ENCODE data around the gene DUOX1. TPM values are rescaled to one million over a fixed set of nuclear protein-coding genes. Genes with fewer than 3 reads are reported as not detected.

DUOX1 gene
- polyA plus RNA-seq, 1 donor, result 2.6 TPM

- Histone ChIP-seq H3K36me3 (ENCODE audit: control insufficient read depth, insufficient read depth, low read length) (no peaks in the 10 kb centered on the region), H3K27me3 (ENCODE audit: control insufficient read depth, insufficient read depth, low read length) (no peaks in the 10 kb centered on the region), H3K4me3 (ENCODE audit: low read length) (peak overlapping the region; percentile 93), H3K4me1 (ENCODE audit: control insufficient read depth, insufficient read depth, low read length) (peaks cover 5% of the 10 kb centered on the region), H3K9me3 (ENCODE audit: control insufficient read depth, low read depth, low read length) (no peaks in the 10 kb centered on the region), H3K27ac (ENCODE audit: low read length) (no peak overlapping the region)
- no CpG with 5 or more reads among the region's 3 CpGs for WGBS (ENCODE audit: insufficient coverage, low lambda C conversion rate)
- no peak for DNase-seq
Observed at GRCh38 chr15:45197512-45197911, 67.7 kb downstream of the DUOX1 start.

DNA sequence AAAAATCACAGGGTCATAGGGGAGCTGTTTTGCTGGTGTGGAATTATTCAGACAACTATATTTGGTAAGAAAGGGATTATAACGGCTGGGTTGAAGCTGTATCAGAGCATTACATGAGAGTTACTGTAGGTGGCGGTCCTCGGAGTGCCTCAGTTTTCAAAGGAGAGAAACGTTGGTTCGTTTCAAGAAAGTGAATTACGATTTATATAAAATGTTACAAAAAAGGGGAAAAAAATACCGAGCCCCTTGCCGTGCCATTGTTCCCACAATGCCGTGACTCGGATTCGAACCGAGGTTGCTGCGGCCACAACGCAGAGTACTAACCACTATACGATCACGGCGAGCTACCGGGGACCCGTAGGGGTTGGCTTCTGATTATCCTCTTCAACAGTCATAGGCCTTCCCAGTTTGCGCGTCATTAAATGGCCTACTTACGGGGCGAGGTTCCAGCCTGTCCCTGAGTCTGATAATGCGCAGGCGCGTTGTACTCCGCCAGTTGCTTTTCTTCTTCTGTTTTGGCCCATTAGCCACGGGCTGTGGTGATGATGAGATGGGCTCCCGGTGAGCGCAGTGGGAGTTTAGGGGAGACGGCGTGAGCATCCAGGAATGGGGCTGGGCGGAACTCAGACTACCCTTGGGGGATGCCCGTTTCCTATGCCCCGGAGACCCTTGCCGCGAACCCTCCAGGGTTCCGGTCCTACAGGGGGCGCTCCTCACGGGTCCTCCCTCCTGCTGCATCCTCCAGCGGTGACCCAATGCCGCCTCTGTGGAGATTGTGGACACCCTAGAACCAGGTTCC is 68.7 kb downstream of the DUOX1 start:
- H3K9me3 ChIP-seq (ENCODE audit: control insufficient read depth, low read depth, low read length), result no peaks in the 10 kb centered on the region
- DNase-seq, result peak; percentile 98

DNA sequence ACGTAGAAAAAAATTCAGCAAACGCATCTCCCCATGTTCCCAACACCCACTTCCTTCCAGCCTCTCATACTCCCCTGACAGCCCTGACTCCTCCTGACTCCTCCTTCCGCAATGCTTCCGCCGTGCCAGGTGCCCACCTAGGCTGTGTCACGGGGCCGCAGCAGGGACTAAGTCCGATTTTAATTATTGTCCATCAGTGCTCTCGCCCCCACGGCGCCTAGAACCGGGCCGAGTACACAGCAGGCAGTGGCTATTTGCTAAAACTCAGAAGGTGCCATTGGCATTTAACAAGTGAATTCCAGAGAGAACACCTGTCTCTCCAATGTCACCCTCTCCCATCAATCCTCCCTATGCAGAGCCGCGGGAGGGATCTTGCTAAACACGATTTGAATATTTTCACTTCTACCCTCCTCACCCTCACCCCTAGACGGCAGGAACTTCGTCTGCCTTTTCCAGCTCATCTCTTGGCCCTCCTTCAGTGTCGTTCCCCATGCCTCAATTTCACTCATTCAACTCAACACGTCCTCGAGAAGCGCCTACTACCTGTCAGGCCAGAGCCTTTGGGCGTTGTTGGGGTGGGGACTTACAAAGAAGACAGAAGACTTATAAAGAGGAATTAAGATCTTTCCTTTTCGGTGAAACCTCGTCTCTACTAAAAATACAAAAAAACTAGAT is 69.5 kb downstream of the DUOX1 start:
- Histone ChIP-seq H3K27ac (ENCODE audit: low read length) (peak overlapping the region; percentile 99), H3K27me3 (ENCODE audit: control insufficient read depth, insufficient read depth, low read length) (no peaks in the 10 kb centered on the region), H3K36me3 (ENCODE audit: control insufficient read depth, insufficient read depth, low read length) (no peaks in the 10 kb centered on the region), H3K9me3 (ENCODE audit: control insufficient read depth, low read depth, low read length) (no peaks in the 10 kb centered on the region), H3K4me1 (ENCODE audit: control insufficient read depth, insufficient read depth, low read length) (peaks cover 5% of the 10 kb centered on the region), H3K4me3 (ENCODE audit: low read length) (peak overlapping the region; percentile 93)
- WGBS (ENCODE audit: insufficient coverage, low lambda C conversion rate), result 0% methylated on average over 1 of the region's 25 CpGs
- DNase-seq, result peak; percentile 67 to 72

More for the DNA sequence above, 68.7 kb downstream of the DUOX1 start:
- no peaks in the 10 kb centered on the region for H3K27me3 ChIP-seq (ENCODE audit: control insufficient read depth, insufficient read depth, low read length)
- H3K4me1 ChIP-seq (ENCODE audit: control insufficient read depth, insufficient read depth, low read length), result peaks cover 5% of the 10 kb centered on the region
- peak overlapping the region; percentile 99 for H3K27ac ChIP-seq (ENCODE audit: low read length)
- no peaks in the 10 kb centered on the region for H3K36me3 ChIP-seq (ENCODE audit: control insufficient read depth, insufficient read depth, low read length)
- no CpG with 5 or more reads among the region's 42 CpGs for WGBS (ENCODE audit: insufficient coverage, low lambda C conversion rate)
- H3K4me3 ChIP-seq (ENCODE audit: low read length), result peak overlapping the region; percentile 93

DNA sequence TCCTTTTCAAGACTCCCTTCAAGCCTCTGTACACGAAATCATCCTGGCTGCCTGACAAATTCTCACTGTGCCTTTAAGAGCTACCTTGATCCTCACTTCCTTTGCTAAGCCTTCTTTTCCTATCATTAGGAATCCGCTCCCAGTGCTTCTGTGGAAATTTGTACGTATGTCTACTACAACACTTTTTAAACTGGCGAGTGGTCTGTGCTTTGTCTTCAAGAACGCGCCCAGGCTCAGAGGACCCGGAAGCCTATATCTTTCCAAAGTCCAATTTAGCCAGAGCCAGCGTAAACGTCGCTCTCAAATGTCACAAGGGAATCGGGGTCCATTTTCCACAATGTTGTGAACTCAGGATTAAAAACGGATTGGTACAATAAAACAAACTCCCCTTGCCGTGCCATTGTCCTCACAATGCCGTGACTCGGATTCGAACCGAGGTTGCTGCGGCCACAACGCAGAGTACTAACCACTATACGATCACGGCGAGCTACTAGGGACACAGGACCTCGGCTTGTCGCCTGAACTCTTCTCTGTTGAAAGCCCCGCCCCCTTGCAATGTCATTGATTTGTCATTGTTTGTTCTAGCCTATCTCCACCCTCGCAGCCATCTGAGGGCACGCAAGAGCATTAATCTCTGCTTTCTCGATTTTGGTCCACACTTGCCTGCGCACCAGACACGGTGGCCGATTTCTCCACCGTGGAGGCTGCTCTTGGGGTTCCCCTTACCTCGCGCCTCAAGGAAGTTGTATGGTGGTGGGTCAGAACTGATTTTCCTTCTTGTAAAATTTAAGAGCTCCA is 70.4 kb downstream of the DUOX1 start:
- H3K4me3 ChIP-seq (ENCODE audit: low read length), result peak overlapping the region; percentile 93
- H3K27ac ChIP-seq (ENCODE audit: low read length), result peak overlapping the region; percentile 99
- no peaks in the 10 kb centered on the region for H3K9me3 ChIP-seq (ENCODE audit: control insufficient read depth, low read depth, low read length)
- H3K36me3 ChIP-seq (ENCODE audit: control insufficient read depth, insufficient read depth, low read length), result no peaks in the 10 kb centered on the region
- H3K4me1 ChIP-seq (ENCODE audit: control insufficient read depth, insufficient read depth, low read length), result peaks cover 9% of the 10 kb centered on the region
- no peaks in the 10 kb centered on the region for H3K27me3 ChIP-seq (ENCODE audit: control insufficient read depth, insufficient read depth, low read length)
- WGBS (ENCODE audit: insufficient coverage, low lambda C conversion rate), result no CpG with 5 or more reads among the region's 34 CpGs
- peak; percentile 97 to 98 for DNase-seq

GRCh38 chr15:45200799-45201556 is 71.2 kb downstream of the DUOX1 start:
- H3K9me3 ChIP-seq (ENCODE audit: control insufficient read depth, low read depth, low read length), result no peaks in the 10 kb centered on the region
- WGBS (ENCODE audit: insufficient coverage, low lambda C conversion rate), result no CpG with 5 or more reads among the region's 34 CpGs

DNA sequence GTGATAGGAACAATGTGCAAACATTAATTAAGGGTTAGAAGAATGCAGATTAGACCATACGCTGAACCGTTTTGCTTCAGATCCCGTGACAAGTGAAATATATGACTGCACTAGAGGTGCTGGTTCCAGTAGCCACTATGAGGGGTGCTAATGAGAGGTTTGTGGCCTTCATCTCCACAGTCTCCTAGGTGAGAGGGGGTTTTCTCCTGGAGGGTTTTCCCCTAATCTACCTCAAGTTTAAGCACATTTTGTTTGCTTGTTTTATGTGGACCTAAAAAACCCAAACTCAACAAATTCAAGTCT is 71.7 kb downstream of the DUOX1 start:
- DNase-seq, result no peak
- Histone ChIP-seq H3K27me3 (ENCODE audit: control insufficient read depth, insufficient read depth, low read length) (no peaks in the 10 kb centered on the region), H3K27ac (ENCODE audit: low read length) (peak overlapping the region; percentile 99), H3K4me1 (ENCODE audit: control insufficient read depth, insufficient read depth, low read length) (peaks cover 9% of the 10 kb centered on the region), H3K4me3 (ENCODE audit: low read length) (no peak overlapping the region), H3K9me3 (ENCODE audit: control insufficient read depth, low read depth, low read length) (no peaks in the 10 kb centered on the region), H3K36me3 (ENCODE audit: control insufficient read depth, insufficient read depth, low read length) (no peaks in the 10 kb centered on the region)
- no CpG with 5 or more reads among the region's 3 CpGs for WGBS (ENCODE audit: insufficient coverage, low lambda C conversion rate)

More at GRCh38 chr15:45200799-45201556, 71.2 kb downstream of the DUOX1 start:
- peak overlapping the region; percentile 93 for H3K4me3 ChIP-seq (ENCODE audit: low read length)
- H3K36me3 ChIP-seq (ENCODE audit: control insufficient read depth, insufficient read depth, low read length), result no peaks in the 10 kb centered on the region
- no peaks in the 10 kb centered on the region for H3K27me3 ChIP-seq (ENCODE audit: control insufficient read depth, insufficient read depth, low read length)
- H3K4me1 ChIP-seq (ENCODE audit: control insufficient read depth, insufficient read depth, low read length), result peaks cover 9% of the 10 kb centered on the region
- H3K27ac ChIP-seq (ENCODE audit: low read length), result peak overlapping the region; percentile 99
- peak; percentile 82 to 86 for DNase-seq

GRCh38 chr15:45201869-45202268 is 72.1 kb downstream of the DUOX1 start:
- DNase-seq, result no peak
- no CpG with 5 or more reads among the region's 7 CpGs for WGBS (ENCODE audit: insufficient coverage, low lambda C conversion rate)
- Histone ChIP-seq H3K9me3 (ENCODE audit: control insufficient read depth, low read depth, low read length) (no peaks in the 10 kb centered on the region), H3K4me3 (ENCODE audit: low read length) (no peak overlapping the region), H3K36me3 (ENCODE audit: control insufficient read depth, insufficient read depth, low read length) (no peaks in the 10 kb centered on the region), H3K27ac (ENCODE audit: low read length) (no peak overlapping the region), H3K4me1 (ENCODE audit: control insufficient read depth, insufficient read depth, low read length) (peaks cover 9% of the 10 kb centered on the region), H3K27me3 (ENCODE audit: control insufficient read depth, insufficient read depth, low read length) (no peaks in the 10 kb centered on the region)

- Histone ChIP-seq H3K9me3 (ENCODE audit: control insufficient read depth, low read depth, low read length) (no peaks in the 10 kb centered on the region), H3K36me3 (ENCODE audit: control insufficient read depth, insufficient read depth, low read length) (no peaks in the 10 kb centered on the region), H3K4me3 (ENCODE audit: low read length) (no peak overlapping the region), H3K27me3 (ENCODE audit: control insufficient read depth, insufficient read depth, low read length) (no peaks in the 10 kb centered on the region), H3K4me1 (ENCODE audit: control insufficient read depth, insufficient read depth, low read length) (peaks cover 9% of the 10 kb centered on the region), H3K27ac (ENCODE audit: low read length) (no peak overlapping the region)
- DNase-seq, result no peak
- no CpG with 5 or more reads among the region's 4 CpGs for WGBS (ENCODE audit: insufficient coverage, low lambda C conversion rate)
Observed at GRCh38 chr15:45203182-45203581, 73.4 kb downstream of the DUOX1 start.

DNA sequence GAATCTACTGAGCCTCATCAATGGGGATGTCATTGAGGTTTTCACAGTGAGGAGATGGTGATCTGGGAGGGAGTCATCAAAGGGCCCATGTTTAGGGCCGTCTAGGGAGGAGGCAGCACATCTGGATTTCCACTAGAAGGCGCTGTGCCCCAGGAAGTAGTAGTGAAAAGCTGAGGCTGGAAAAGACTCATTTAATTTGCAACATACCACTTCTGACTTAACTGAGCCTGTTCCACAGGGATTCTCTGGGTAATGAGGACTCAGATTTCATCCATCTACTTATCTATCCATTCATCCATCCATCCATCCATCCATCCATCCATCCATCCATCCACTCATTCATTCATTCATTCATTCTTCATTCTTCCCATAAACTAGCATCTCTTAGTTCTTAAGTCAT is 75.4 kb downstream of the DUOX1 start:
- Histone ChIP-seq H3K9me3 (ENCODE audit: control insufficient read depth, low read depth, low read length) (no peaks in the 10 kb centered on the region), H3K4me1 (ENCODE audit: control insufficient read depth, insufficient read depth, low read length) (peaks cover 4% of the 10 kb centered on the region), H3K4me3 (ENCODE audit: low read length) (no peak overlapping the region), H3K27ac (ENCODE audit: low read length) (no peak overlapping the region), H3K36me3 (ENCODE audit: control insufficient read depth, insufficient read depth, low read length) (no peaks in the 10 kb centered on the region), H3K27me3 (ENCODE audit: control insufficient read depth, insufficient read depth, low read length) (no peaks in the 10 kb centered on the region)
- DNase-seq, result peak; percentile 61 to 71
- no CpG with 5 or more reads among the region's 2 CpGs for WGBS (ENCODE audit: insufficient coverage, low lambda C conversion rate)

DNA sequence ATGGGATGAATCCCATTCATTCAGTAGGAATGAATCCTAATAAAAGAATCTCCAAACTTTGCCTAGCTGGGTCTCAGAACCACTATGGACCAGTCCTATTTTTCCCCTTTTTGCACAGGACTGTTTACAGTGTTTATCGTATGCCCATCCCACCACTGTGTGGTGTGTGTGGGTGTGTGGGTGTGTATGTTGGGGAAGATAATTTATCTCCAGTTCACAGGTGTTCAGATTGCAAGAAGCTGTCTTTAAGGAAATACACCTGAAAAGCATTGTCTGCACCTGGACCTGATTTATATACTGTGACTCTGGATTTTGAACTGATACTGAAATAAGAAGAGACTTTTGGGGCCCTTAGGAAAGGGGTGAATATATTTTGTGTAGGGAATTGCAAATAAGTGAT is 82.7 kb downstream of the DUOX1 start:
- DNase-seq, result no peak
- no peak overlapping the region for H3K27ac ChIP-seq (ENCODE audit: low read length)
- no peaks in the 10 kb centered on the region for H3K27me3 ChIP-seq (ENCODE audit: control insufficient read depth, insufficient read depth, low read length)
- WGBS (ENCODE audit: insufficient coverage, low lambda C conversion rate), result no CpG with 5 or more reads among the region's 1 CpG
- no peaks in the 10 kb centered on the region for H3K36me3 ChIP-seq (ENCODE audit: control insufficient read depth, insufficient read depth, low read length)
- peaks cover 11% of the 10 kb centered on the region for H3K9me3 ChIP-seq (ENCODE audit: control insufficient read depth, low read depth, low read length)
- peaks cover 2% of the 10 kb centered on the region for H3K4me1 ChIP-seq (ENCODE audit: control insufficient read depth, insufficient read depth, low read length)
- H3K4me3 ChIP-seq (ENCODE audit: low read length), result no peak overlapping the region
